ENCODE data around the gene MROH2A.

Gene MROH2A

GRCh38 chr2:233835230-233836186, 57.4 kb downstream of the MROH2A start:
- Histone ChIP-seq H3K79me2 (ENCODE audit: control insufficient read depth, low read length) (peaks cover 46% of the 10 kb centered on the region), H3K9me2 (replicated peaks; ENCODE audit: control insufficient read depth, low read length) (no peaks in the 10 kb centered on the region), H3K27me3 (ENCODE audit: control insufficient read depth, low read length) (no peaks in the 10 kb centered on the region), H4K20me1 (ENCODE audit: control insufficient read depth, insufficient read depth, low read depth, low read length) (peaks cover 30% of the 10 kb centered on the region), H3K27ac (ENCODE audit: low read depth, low read length) (no peak overlapping the region), H3K4me1 (ENCODE audit: control insufficient read depth, low read length) (peaks cover 11% of the 10 kb centered on the region), H3F3A (ENCODE audit: control insufficient read depth, insufficient read depth) (peaks cover 20% of the 10 kb centered on the region), H3K36me3 (ENCODE audit: control insufficient read depth, low read length) (peaks cover 65% of the 10 kb centered on the region), H3K9me3 (ENCODE audit: control insufficient read depth, insufficient read depth, low read length) (no peaks in the 10 kb centered on the region), H3K4me2 (ENCODE audit: low read length) (no peak overlapping the region), H3K4me3 (ENCODE audit: low read length) (no peak overlapping the region)
- TF ChIP-seq CTCF (IDR thresholded peaks at IDR 0.05; ENCODE audit: low read depth, low read length, poor library complexity, severe bottlenecking): no peak
- TF ChIP-seq EZH2phosphoT487 (IDR thresholded peaks at IDR 0.05; ENCODE audit: borderline replicate concordance, low read length): no peak

- no peaks in the 10 kb centered on the region for H3K9me2 ChIP-seq (replicated peaks; ENCODE audit: control insufficient read depth, low read length)
- TF ChIP-seq EZH2phosphoT487 (IDR thresholded peaks at IDR 0.05; ENCODE audit: borderline replicate concordance, low read length): no peak
- no peak for TF ChIP-seq CTCF (IDR thresholded peaks at IDR 0.05; ENCODE audit: low read depth, low read length, poor library complexity, severe bottlenecking)
- H3K4me2 ChIP-seq (ENCODE audit: low read length): no peak overlapping the region
- H3K36me3 ChIP-seq (ENCODE audit: control insufficient read depth, low read length): peaks cover 73% of the 10 kb centered on the region
- peaks cover 54% of the 10 kb centered on the region for H3K79me2 ChIP-seq (ENCODE audit: control insufficient read depth, low read length)
- no peaks in the 10 kb centered on the region for H3K27me3 ChIP-seq (ENCODE audit: control insufficient read depth, low read length)
- H4K20me1 ChIP-seq (ENCODE audit: control insufficient read depth, insufficient read depth, low read depth, low read length): peaks cover 34% of the 10 kb centered on the region
- no peak overlapping the region for H3K4me3 ChIP-seq (ENCODE audit: low read length)
- peaks cover 20% of the 10 kb centered on the region for H3F3A ChIP-seq (ENCODE audit: control insufficient read depth, insufficient read depth)
- no peak overlapping the region for H3K27ac ChIP-seq (ENCODE audit: low read depth, low read length)
- peaks cover 2% of the 10 kb centered on the region for H3K4me1 ChIP-seq (ENCODE audit: control insufficient read depth, low read length)
- no peaks in the 10 kb centered on the region for H3K9me3 ChIP-seq (ENCODE audit: control insufficient read depth, insufficient read depth, low read length)
These were observed 58.2 kb downstream of the MROH2A start for GRCh38 chr2:233836359-233836758.

DNA sequence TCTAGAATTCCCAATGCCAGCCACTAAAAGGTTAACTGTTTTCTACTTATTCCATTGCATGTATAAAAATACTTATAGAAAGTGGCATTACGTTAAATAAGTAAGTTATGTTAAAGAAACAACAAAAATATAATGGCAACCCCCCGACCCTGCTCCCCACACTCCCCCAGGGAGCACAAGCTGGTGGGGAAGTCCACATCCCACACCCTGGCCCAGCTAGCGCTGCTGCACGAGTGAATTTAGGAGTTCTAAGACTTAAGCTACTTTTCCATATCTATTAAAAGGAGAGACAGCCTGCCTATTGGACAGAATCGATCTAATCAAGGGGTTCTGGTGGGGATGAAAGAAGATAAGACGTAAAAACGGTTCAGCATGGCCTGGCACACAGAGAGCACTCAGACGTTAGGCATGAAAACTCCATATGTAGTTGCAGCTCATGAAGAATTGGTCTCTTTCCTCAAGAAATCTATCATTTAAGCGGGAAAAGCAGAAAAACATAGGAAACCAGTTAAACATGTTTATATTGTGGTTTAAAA, 59.6 kb downstream of the MROH2A start:
- Histone ChIP-seq H3K79me2 (ENCODE audit: control insufficient read depth, low read length) (peaks cover 68% of the 10 kb centered on the region), H4K20me1 (ENCODE audit: control insufficient read depth, insufficient read depth, low read depth, low read length) (peaks cover 34% of the 10 kb centered on the region), H3F3A (ENCODE audit: control insufficient read depth, insufficient read depth) (peaks cover 20% of the 10 kb centered on the region), H3K9me3 (ENCODE audit: control insufficient read depth, insufficient read depth, low read length) (no peaks in the 10 kb centered on the region), H3K4me2 (ENCODE audit: low read length) (no peak overlapping the region), H3K27me3 (ENCODE audit: control insufficient read depth, low read length) (no peaks in the 10 kb centered on the region), H3K9me2 (replicated peaks; ENCODE audit: control insufficient read depth, low read length) (no peaks in the 10 kb centered on the region), H3K4me3 (ENCODE audit: low read length) (no peak overlapping the region), H3K27ac (ENCODE audit: low read depth, low read length) (no peak overlapping the region), H3K4me1 (ENCODE audit: control insufficient read depth, low read length) (no peaks in the 10 kb centered on the region), H3K36me3 (ENCODE audit: control insufficient read depth, low read length) (peaks cover 87% of the 10 kb centered on the region)
- TF ChIP-seq EZH2phosphoT487 (IDR thresholded peaks at IDR 0.05; ENCODE audit: borderline replicate concordance, low read length) (no peak), CTCF (IDR thresholded peaks at IDR 0.05; ENCODE audit: low read depth, low read length, poor library complexity, severe bottlenecking) (no peak)

All from DOHH2 (cell line).